Panc1 (cell line): ENCODE measurements around the gene CXCL17. TPM values are rescaled to one million over a fixed set of nuclear protein-coding genes. Genes with fewer than 3 reads are reported as not detected.

ENCODE experiments used
- ATAC-seq: fragments of 200-7000 bp; cut with Tn5 transposase; 2 replicates; pipeline ENCODE4 v1.9.1; 2020; ENCODE audit warnings: mild to moderate bottlenecking, moderate library complexity
- BruUV-seq: library from RNA; stranded (reverse); fragments of 400-500 nt; replicated peaks from 2 replicates; lab custom pipeline; 2021; lab: Mats Ljungman, UMichigan
- CTCF ChIA-PET: fragments of 300-600 bp; sonication (Branson Sonifier 250); formaldehyde crosslinking; loops from one replicate; lab custom pipeline; 2022; ENCODE audit warnings: antibody characterized with exemption; lab: Charles Lee
- POLR2A ChIA-PET: fragments of 300-600 bp; sonication (Branson Sonifier 250); formaldehyde crosslinking; loops from one replicate; lab custom pipeline; 2022; ENCODE audit warnings: antibody characterized with exemption; lab: Charles Lee
- DNase-seq: peaks from one replicate; pipeline ENCODE4 v3.0.0-alpha.2; 2010; ENCODE audit warnings: low read depth, low spot score
- H3K27ac ChIP-seq: 2 replicates; pipeline ENCODE4 v1.5.1; 2011; ENCODE audit warnings: mild to moderate bottlenecking, low read length, inconsistent platforms
- H3K27me3 ChIP-seq: fragments of 200-500 bp; sonication (Bioruptor generic); 2 replicates; pipeline ENCODE4 v1.6.0; 2014; ENCODE audit warnings: low read length, inconsistent platforms; ENCODE audit not compliant: control insufficient read depth, insufficient read depth
- H3K36me3 ChIP-seq: fragments of 200-500 bp; sonication (Bioruptor generic); 2 replicates; pipeline ENCODE4 v1.5.1; 2014; ENCODE audit warnings: inconsistent platforms, mild to moderate bottlenecking, low read length, moderate library complexity; ENCODE audit not compliant: control insufficient read depth, insufficient read depth
- H3K4me1 ChIP-seq: 2 replicates; pipeline ENCODE4 v1.5.1; 2011; ENCODE audit warnings: inconsistent platforms, mild to moderate bottlenecking, low read length, moderate library complexity; ENCODE audit not compliant: control insufficient read depth, insufficient read depth
- H3K4me3 ChIP-seq, 2 experiments: 2 replicates each; pipeline ENCODE4 v1.5.1; 2011 to 2012; ENCODE audit warnings: low read depth in 2 of 2, low read length in 2 of 2, mild to moderate bottlenecking in 2 of 2, inconsistent platforms in 1 of 2, moderate library complexity in 1 of 2
- H3K9me3 ChIP-seq: fragments of 200-500 bp; sonication (Bioruptor generic); 2 replicates; pipeline ENCODE4 v1.5.1; 2014; ENCODE audit warnings: low read depth, mild to moderate bottlenecking, inconsistent platforms, low read length, moderate library complexity; ENCODE audit not compliant: control insufficient read depth, insufficient read depth
- CTCF ChIP-seq: fragments of 450-650 bp; IDR thresholded peaks from 2 replicates; pipeline ENCODE4 v1.5.1; 2017; ENCODE audit warnings: mild to moderate bottlenecking
- POLR2AphosphoS5 ChIP-seq: IDR thresholded peaks from 2 replicates; pipeline ENCODE4 v1.6.1; 2012; ENCODE audit warnings: mild to moderate bottlenecking, low read depth, low read length, moderate library complexity
- REST ChIP-seq, 2 experiments: IDR thresholded peaks; 2 replicates each; pipeline ENCODE4 v1.6.1; 2011 to 2012; ENCODE audit warnings: low read depth in 2 of 2, control low read depth in 1 of 2, low read length in 1 of 2, mild to moderate bottlenecking in 1 of 2, moderate library complexity in 1 of 2; ENCODE audit not compliant: insufficient read depth in 1 of 2
- SIN3A ChIP-seq: IDR thresholded peaks from 2 replicates; pipeline ENCODE4 v1.6.1; 2012; ENCODE audit warnings: low read depth, mild to moderate bottlenecking, low read length, moderate library complexity, borderline replicate concordance; ENCODE audit not compliant: insufficient read depth
- TCF7L2 ChIP-seq: IDR thresholded peaks from 2 replicates; pipeline ENCODE4 v1.6.1; 2011; ENCODE audit warnings: mild to moderate bottlenecking, low read depth, low read length, inconsistent platforms
- in situ Hi-C: cut with HindIII; loops from 2 replicates; pipeline ENCODE4 v1.10.0; 2016; ENCODE audit warnings: low sequenced_read_pairs, low pct_unique_long_range_greater_than_20kb
- intact Hi-C: fragments of 100-400 bp; cut with micrococcal nuclease; formaldehyde crosslinking; loops from one replicate; pipeline ENCODE4 v1.10.0; 2022; ENCODE audit not compliant: unreplicated experiment
- total RNA-seq: library from RNA; stranded (reverse); gene quantifications from one replicate; pipeline ENCODE4 v1.2.1, GENCODE V29; 2021; ENCODE audit not compliant: unreplicated experiment

The CXCL17 gene
- total RNA-seq, 1 experiment from 2014 or later = not detected

- Histone ChIP-seq H3K27me3 (no peaks in the 10 kb centered on the region), H3K4me1 (no peaks in the 10 kb centered on the region), H3K4me3 (no peak overlapping the region), H3K27ac (no peak overlapping the region), H3K9me3 (no peaks in the 10 kb centered on the region), H3K36me3 (no peaks in the 10 kb centered on the region)
- TF ChIP-seq CTCF = no peak
- no peak for TF ChIP-seq POLR2AphosphoS5
- no peak for TF ChIP-seq TCF7L2
- TF ChIP-seq REST (IDR thresholded peaks at IDR 0.05; ENCODE audit: insufficient read depth in 1 of 2, low read depth in 2 of 2, low read length in 1 of 2) = no peak
- no peak for TF ChIP-seq SIN3A
- DNase-seq (no peak), ATAC-seq (no peak)
- in situ Hi-C loops = no loop called here
- POLR2A ChIA-PET = no interaction called here
- intact Hi-C loops = no loop called here
- CTCF ChIA-PET = no interaction called here
- no TSS peak for BruUV-seq
Measured at GRCh38 chr19:42431486-42431885, 11.3 kb downstream of the CXCL17 start.

- Histone ChIP-seq H3K4me3 (no peak overlapping the region), H3K4me1 (no peaks in the 10 kb centered on the region), H3K27me3 (no peaks in the 10 kb centered on the region), H3K27ac (no peak overlapping the region), H3K36me3 (no peaks in the 10 kb centered on the region), H3K9me3 (no peaks in the 10 kb centered on the region)
- no TSS peak for BruUV-seq
- ChIA-PET POLR2A (no interaction called here), CTCF (no interaction called here)
- intact Hi-C loops = loop anchor here (5.0 kb wide), 1 partner anchor 359 kb away; no protein-coding TSS in a partner anchor
- no peak for DNase-seq
- TF ChIP-seq REST (IDR thresholded peaks at IDR 0.05; ENCODE audit: insufficient read depth in 1 of 2, low read depth in 2 of 2, low read length in 1 of 2) (no peak), TCF7L2 (no peak), CTCF (no peak), SIN3A (no peak), POLR2AphosphoS5 (no peak)
- no peak for ATAC-seq
- in situ Hi-C loops = no loop called here
Measured at GRCh38 chr19:42428676-42429075, 14.1 kb downstream of the CXCL17 start.
